Loucy (cell line): Measurements from ENCODE around the gene MANSC4.

Experiments used
- EZH2phosphoT487 ChIP-seq: fragments of 200-600 bp; IDR thresholded peaks from 2 replicates; pipeline ENCODE4 v1.6.1; 2018; ENCODE audit warnings: antibody characterized with exemption, mild to moderate bottlenecking, moderate library complexity, borderline replicate concordance
- TF ChIP-seq, protein P1 (sequence below): fragments of 200-600 bp; sonication (generic); conservative IDR thresholded peaks from 2 replicates; pipeline ENCODE4 v1.5.1; 2014; ENCODE audit warnings: mild to moderate bottlenecking, antibody characterized with exemption, low read length

- TF ChIP-seq, protein P1, sequence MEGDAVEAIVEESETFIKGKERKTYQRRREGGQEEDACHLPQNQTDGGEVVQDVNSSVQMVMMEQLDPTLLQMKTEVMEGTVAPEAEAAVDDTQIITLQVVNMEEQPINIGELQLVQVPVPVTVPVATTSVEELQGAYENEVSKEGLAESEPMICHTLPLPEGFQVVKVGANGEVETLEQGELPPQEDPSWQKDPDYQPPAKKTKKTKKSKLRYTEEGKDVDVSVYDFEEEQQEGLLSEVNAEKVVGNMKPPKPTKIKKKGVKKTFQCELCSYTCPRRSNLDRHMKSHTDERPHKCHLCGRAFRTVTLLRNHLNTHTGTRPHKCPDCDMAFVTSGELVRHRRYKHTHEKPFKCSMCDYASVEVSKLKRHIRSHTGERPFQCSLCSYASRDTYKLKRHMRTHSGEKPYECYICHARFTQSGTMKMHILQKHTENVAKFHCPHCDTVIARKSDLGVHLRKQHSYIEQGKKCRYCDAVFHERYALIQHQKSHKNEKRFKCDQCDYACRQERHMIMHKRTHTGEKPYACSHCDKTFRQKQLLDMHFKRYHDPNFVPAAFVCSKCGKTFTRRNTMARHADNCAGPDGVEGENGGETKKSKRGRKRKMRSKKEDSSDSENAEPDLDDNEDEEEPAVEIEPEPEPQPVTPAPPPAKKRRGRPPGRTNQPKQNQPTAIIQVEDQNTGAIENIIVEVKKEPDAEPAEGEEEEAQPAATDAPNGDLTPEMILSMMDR, result no peak
- TF ChIP-seq EZH2phosphoT487, result no peak
Observed at GRCh38 chr12:27777141-27777540, 2.9 kb downstream of the MANSC4 start.
